ENCODE data around the gene SLC25A44.

SLC25A44 gene, protein sequence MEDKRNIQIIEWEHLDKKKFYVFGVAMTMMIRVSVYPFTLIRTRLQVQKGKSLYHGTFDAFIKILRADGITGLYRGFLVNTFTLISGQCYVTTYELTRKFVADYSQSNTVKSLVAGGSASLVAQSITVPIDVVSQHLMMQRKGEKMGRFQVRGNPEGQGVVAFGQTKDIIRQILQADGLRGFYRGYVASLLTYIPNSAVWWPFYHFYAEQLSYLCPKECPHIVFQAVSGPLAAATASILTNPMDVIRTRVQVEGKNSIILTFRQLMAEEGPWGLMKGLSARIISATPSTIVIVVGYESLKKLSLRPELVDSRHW

DNA sequence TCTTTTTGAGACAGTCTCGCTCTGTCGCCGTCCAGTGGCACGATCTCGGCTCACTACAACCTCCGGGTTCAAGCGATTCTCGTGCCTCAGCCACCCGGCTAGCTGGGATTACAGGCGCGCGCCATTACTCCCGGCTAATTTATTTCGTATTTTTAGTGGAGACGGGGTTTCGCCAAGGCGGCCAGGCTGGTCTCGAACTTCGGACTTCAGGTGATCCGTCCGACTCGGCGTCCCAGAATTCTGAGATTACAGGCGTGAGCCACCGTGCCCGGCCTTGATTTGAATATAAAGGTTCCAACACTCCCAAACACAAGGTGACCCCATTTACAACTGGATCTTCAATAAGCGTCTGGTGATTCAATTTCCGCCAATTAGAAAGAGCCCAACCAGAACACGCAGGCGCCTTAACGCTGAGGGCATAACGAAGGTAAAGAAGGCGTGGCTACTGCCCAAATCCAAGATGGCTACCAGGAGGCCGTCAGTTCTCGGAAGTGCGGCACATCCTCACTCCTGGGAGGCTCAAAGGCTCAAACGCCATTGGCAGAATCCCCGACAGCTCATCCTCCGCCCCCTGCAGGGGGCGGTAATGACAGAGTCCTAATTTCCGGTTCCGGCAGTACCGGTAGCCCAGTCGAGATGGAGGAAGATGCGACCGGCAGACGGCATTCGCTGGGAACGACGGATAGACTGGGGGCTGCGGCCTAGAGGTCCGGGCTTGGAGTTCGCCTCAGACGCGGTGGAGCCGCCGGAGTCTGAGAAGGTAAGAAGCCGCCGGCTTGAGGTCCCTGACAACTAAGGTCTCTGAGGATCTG is at the start of gene SLC25A44:
TSS of gene SLC25A44 (plus strand) at position 617 of the 812 bp plus-strand sequence. CDS start 5,744 bp downstream, outside the sequence.
- peak; percentile 99 for DNase-seq (ENCODE audit: low spot score)

DNA sequence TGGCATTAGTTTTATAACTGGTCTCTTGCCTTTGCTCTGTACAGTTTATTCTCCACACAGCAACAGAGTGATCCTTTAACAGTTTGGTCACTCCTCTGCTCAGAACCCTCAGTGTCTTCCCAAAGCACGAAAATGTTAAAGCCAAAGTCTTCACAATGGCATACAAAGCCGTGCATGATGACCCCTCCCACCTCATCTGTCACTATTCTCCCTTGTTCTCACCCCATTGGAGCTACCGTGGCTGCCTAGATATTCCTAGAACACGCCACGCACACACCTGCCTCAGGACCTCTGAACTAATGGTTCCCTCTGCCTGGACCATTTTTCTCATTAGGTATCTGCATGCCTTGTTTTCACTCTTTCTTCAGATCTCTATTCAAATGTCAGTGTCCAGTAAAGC is 49.2 kb upstream of the SLC25A44 start:
- no peak for DNase-seq (ENCODE audit: low spot score)

DNA sequence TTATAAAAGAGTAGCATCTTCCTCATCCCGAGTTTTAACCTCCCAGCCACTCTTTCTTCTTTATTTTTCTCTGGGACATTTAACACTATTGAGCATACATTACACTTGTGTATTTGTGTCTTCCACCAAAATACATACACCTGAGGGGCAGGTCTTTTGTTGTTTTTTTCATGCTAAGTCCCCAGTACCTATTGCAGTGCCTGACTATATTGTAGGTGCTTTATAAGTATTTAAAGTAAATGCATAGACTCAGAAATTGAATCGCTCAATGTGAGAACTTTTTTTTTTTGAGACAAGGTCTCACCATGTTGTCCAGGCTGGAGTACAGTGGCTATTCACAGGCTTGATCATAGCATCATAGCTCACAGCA is 48.3 kb upstream of the SLC25A44 start:
- no peak for DNase-seq (ENCODE audit: low spot score)

DNA sequence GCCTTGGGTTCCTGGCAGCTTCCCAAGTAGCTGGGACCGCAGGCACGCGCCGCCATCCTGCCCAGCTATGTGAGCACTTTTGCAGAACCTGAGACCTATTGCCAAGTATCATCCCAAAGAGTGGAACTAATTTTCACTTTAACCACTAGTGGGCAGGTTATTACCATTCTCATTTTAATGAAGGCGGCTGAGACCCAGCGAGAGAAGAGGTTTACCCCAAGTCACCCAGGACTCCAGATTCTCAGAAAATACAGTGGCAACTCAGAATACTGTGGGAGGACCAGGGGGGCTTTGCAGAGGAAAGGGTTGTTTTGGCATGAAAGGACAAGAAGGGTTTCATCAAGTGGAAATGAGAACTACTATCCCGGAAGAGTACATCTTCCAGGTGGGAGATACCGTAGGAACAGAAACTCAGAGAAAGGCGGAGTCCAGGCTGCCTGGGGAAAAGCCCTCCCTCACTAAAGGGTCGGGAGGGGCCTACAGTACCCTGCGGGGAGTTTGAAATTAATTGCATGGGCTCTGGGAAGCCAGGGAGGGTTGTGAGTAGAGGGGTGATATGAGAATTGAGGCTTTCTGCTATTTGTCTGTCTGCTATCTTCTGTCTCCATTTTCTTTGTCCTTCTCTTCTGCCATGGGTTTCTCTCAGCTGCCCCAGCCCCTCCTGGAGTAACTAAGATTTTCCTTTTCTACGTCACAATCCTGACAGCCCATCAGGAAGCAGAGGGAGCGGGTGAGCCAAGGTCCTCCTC is 47.7 kb upstream of the SLC25A44 start:
- peak; percentile 84 for DNase-seq (ENCODE audit: low spot score)

DNA sequence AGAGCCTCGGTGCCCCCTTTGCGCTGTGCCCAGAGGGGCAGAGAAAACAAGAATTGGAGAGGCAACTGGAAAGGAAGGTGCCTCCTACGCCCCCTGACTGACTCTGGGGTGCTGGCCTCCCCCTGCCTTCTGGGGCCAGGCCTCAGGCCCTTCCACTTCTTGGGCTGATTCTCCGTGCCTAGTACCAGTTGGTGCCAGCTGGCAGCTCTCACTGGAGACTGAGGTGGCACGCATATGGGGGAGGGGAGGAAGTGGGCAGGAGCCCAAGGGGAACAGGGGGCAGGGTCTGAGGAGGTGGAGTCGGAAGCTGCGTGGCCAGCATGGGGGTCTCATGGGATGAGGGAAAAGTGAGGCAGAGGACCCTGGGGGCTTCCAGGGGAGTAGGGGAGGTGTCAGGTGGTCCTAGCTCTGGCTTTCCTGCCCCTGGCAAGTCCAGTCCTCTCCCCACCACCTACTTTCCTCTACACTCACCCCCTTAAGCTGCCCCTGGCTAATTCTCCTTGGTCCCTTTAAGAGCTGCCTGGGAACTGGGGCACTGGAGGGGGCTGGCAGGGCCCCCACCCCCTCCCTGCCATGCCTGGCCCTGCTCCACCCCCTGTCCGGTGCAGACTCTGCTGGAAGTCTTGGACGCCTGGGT is 47.0 kb upstream of the SLC25A44 start:
- DNase-seq (ENCODE audit: low spot score), result no peak

DNA sequence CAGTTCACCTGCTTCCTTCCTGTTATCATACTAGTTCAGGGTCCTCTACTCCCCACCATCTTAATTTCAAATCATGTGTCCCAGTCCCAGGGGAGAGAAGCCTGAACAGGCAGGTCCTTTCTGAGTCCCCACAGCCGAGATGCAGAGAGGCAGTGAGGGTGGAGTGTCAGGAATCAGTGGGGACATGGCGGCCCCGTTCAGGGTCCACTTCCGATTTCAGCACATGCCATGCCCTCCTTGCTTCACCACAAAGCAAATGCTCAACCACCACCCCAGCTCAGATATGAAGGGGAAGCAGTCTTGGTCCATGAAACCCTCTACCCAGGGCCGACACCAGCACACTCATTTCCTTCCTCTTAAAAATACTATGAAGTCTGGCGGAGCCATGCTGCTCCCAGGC is 45.7 kb upstream of the SLC25A44 start:
- no peak for DNase-seq (ENCODE audit: low spot score)

DNA sequence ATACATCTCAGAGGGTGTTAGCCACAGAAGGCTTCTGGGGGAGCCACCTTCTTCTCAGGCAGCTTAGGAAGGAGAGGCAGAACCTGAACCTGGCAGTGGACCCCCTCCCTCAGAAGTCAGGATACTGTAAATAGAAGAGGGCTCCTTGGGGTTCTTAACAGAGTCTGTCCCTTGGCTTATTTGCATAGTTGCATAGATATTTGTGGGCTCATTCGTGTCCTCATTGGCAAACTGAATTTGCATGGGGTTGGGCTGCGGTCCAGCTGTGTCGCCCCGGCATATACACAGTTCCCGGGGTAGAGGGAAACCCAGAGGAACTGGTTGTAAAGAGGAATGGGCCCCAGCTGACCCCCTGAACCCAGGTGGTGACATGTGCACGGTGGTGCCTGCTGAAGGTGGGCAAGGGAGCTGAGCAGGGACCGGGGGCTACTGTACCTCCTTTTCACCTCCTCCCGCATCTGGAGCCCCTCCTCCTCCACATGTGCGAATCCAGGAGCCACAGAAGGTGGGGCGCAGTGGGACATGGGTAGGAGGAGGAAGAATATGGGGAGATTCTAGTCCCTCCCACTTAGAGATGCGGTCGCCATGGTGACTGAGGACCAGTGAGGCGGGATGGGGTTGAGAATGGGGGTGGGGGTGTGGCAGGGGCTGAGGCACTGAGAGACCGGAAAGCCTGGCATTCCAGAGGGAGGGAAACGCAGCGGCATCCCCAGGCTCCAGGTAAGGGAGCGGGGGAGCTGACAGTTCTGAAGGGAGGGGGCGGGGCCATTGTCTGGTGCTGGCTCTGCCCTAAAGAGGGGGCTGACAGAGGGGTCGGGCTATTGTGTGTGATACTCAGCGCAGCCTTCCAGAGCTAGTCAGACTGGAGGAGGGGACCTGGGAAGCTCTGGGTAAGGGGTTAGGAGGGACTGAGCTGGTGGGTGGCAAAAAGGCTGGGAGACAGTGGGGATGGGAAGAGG is 44.3 kb upstream of the SLC25A44 start:
- DNase-seq (ENCODE audit: low spot score), result no peak

DNA sequence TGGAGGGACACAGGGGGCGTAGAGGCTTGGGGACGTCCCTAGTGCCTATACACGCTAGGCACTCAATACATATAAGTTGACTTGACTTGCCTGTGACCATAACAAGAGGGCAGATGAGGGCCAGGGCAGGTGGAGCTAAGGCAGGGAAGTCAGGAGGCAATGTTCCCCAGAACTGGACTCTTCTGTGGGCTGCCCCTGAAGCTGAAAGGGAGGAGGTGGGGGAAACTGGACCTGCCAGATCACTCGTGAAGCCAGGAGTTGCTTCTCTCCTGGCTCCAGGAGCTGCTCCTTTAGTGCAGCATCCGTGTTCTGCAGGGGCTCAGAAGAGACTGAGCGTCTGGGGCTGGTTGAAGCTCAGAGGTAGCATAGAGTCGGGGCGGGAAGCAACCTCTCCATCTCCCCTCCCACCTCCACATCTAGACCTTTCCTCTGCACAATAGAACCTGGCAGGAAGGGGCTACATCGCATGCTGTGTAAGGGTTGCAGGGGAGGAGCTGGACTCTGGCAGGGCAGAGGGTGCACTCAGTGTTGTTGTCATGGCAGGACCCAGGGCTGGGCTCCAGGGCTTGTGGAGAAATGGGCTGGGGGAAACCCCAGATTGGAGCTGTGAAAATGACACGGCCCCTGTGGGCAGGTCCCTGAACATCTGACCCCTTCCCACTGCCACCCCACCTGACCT is 43.4 kb upstream of the SLC25A44 start:
- no peak for DNase-seq (ENCODE audit: low spot score)

DNA sequence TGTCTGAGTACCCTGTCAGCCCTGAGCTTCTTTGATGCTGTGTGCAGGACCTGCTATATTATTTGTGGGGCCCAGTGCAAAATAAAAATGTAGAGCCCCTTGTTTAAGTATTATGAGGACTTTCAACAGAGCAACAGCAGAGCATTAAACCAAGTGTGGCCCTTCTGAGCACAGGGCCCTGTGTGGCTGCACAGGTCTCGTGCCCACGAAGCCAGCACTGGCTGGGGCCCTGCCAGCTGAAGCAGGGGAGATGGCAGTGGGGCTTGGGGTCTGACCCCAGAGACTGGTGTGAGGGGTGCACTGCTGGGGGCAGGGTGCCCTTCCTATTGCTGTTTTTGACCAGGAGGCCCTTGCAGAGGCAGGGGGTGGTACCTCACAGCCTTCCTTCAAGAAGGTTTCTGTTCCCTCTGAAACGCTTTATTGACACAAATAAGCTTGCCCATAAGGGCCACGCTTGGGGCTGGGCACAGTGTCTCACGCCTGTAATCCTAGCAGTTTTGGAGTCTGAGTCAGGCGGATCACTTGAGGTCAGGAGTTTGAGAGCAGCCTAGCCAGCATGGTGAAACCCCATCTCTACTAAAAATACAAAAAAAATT is 42.7 kb upstream of the SLC25A44 start:
- no peak for DNase-seq (ENCODE audit: low spot score)

DNA sequence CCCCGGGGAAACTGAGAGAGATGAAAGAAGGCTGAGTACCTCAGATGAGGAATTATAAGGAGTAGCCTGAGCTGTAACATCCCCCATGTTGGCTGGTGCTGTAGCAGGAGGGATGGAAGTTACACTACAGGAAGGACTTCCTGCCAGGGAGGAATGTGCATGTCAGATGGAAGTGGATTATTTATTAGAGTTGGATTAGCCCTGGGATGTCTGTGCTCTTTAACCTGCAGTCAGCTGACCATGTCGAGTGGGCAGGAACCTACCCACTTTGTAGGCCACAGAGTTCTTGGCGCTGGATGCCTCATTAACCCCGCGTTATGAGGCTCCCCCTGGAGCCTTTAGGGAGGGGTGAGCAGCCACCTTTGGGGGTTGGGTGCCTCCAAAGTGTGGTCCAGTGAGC is 41.3 kb upstream of the SLC25A44 start:
- DNase-seq (ENCODE audit: low spot score), result no peak

DNA sequence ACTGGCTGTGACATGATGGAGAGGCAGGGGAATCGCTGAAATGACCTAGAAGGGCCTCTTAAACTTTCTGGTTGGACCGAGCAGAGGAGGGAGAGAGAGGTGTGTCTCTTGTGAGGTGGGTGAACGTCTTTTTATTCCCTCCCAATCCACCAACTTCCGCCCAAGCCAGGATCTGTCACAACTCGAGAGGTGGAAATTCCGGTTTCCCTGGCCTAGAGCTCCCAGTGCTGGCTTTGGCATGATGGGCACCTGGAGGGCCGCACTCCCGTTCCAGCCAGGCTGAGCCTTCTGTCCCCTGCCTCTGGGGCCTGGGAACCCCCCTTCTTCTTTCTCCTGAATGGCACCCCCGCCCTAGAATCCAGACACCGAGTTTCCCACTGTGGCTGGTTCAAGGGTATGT is 40.5 kb upstream of the SLC25A44 start, which contains the start of gene SEMA4A:
TSS of gene SEMA4A (plus strand) at position 224 of the 400 bp plus-strand sequence. CDS start 994 bp downstream, outside the sequence.
- no peak for DNase-seq (ENCODE audit: low spot score)

DNA sequence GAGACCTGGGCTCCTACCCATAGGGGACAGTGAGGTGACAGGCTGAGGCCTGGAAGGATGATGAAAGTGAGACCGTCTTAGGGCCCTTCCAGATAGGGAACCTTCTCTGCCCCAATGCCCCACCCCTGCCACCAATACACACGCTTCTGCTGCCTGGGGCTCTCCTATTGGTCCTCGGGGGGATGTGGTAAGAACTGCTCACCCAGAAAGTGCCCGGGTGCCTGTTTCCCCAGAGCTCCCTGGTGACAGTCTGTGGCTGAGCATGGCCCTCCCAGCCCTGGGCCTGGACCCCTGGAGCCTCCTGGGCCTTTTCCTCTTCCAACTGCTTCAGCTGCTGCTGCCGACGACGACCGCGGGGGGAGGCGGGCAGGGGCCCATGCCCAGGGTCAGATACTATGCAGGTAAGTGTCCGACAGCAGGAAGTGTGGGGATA is 39.6 kb upstream of the SLC25A44 start:
- DNase-seq (ENCODE audit: low spot score), result no peak

DNA sequence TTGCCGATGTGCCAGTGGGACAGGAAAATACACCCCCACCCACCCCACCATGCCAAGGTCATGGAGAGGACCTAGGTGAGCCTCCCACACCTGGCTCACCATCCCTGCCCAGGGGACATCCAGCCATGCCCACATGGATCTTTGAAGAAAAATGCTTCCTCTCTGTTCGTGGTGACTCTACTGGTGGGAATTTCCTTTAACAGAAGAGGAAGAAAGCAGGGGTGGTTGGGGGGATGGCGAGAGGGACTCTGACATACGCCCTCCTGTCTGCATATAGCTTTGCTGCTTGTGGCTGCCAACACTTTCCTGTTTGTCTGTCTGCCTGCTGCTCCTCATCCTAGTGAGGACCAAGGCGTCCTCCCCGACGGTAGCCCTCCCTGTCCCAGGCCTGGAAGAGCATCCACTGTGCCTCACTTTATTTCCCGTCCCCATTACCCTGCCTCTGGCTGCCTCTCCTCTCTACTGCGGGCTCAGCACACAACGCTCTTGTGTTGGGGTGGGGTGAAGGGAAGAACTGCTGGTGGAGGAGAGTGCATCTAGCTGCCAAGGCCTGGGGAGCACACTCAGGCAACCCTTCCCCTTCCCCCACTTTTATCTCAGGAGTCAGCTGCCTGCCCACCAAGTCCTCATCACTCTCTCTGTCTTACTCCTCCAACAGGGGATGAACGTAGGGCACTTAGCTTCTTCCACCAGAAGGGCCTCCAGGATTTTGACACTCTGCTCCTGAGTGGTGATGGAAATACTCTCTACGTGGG is 38.0 kb upstream of the SLC25A44 start:
- no peak for DNase-seq (ENCODE audit: low spot score)

DNA sequence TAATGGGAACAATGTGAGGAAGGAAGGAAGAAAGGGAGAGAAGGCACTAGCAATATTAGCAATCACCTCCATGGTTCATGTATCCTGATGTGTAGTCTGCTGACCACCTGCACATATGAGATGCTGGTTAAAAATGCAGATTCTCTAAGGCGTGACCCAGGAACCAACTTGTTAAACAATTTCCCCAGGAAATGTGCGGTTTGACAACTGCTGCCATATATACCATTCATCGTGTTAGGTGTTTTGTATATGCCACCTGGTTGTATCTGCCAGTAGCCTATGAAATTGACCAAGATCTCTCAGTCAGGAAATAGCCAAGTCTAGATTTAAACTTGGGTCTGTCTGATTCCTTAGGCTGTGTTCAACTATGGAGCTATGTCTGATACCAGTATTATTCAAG is 36.4 kb upstream of the SLC25A44 start:
- no peak for DNase-seq (ENCODE audit: low spot score)

DNA sequence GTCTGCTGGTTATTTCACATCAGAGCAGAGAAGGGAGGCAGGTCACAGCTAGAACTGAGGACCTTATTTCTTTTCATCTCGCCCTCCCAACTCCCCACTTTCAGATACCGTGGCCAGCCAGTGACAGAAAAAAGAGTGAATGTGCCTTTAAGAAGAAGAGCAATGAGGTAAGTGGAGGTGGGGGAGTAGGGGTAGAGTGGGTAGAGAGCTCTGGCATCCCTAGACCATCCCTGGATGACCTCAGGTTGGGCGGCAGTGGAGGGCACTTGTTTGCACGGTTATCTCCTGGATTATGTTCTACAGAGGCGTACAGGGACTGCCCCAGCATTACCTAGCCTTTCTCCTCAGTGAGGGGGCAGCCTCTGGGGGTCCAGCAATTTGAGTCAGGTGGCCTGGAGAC is 35.9 kb upstream of the SLC25A44 start:
- DNase-seq (ENCODE audit: low spot score), result no peak

DNA sequence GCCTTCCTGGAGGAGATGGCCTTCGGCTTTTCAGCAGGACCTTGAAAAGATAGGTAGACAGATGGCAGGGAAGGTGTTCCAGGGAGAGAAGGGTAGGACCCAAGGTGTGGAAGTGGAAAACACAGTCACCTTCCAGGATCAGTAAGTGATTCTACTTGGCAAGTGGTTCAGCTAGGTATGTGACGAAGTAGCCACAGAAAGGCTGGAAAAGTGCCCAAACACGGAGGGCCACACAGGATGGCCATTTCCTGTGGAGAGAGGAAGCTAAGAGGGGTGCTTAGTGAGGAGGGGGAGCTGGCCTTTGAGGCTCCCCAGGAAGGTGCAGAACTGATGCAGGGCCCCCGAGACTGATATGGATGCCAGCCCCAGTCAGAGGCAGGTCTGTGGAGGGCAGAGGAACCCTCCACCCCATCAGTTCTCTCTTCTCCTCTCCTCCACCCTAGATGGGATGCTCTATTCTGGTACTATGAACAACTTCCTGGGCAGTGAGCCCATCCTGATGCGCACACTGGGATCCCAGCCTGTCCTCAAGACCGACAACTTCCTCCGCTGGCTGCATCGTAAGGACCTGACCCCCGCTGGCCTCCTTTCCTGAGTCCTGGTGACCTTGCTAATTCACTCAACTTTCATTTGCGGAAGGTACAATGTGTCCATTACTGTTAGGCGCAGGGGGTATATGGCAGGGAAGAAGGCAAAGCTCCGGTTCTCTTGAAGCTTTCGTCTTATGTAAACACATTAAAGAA is 33.7 kb upstream of the SLC25A44 start:
- no peak for DNase-seq (ENCODE audit: low spot score)

DNA sequence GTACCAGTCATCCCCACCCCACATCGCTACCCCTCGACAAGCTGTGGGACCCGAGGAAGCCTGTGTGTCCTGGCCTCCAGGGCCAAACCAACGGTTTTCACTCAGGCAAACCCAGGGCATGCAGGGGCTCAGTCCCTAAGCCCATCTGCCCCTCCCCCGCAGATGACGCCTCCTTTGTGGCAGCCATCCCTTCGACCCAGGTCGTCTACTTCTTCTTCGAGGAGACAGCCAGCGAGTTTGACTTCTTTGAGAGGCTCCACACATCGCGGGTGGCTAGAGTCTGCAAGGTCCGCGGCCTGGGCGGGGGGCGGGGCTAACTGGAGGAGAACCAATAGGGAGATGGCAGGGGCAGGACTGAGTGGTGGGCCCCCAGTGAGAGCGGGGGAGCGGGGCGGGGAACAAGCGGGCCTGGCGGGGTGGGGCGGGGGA is 33.1 kb upstream of the SLC25A44 start:
- no peak for DNase-seq (ENCODE audit: low spot score)

DNA sequence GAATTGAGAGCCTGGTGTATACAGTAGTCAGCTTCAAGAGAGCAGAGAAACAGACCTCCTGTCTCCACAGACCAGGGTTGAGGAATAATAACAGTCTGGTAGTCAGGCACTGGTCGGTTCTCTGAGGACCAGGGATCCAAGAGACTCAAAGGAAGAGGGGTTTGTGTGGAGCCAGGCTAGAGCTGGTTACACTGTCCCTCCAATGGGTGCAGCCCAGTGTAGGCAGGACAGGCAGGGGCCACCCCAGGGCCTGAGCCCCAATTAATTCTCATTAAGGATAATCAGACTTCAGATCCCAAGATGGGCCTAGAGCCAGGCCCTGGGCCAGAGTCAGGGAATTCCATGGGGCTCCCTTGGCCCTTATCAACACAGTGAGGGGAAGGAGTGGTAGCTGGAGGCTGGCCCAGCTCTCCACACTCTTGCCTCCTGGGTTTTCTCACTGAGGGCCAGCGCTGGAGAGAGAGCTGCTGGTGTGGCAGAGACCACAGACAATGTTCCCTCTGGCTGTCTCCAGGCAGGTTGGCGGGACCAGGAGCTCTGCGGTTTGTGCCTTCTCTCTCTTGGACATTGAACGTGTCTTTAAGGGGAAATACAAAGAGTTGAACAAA is 31.4 kb upstream of the SLC25A44 start:
- no peak for DNase-seq (ENCODE audit: low spot score)
